Measurements from ENCODE around the gene APPL2.

DNA sequence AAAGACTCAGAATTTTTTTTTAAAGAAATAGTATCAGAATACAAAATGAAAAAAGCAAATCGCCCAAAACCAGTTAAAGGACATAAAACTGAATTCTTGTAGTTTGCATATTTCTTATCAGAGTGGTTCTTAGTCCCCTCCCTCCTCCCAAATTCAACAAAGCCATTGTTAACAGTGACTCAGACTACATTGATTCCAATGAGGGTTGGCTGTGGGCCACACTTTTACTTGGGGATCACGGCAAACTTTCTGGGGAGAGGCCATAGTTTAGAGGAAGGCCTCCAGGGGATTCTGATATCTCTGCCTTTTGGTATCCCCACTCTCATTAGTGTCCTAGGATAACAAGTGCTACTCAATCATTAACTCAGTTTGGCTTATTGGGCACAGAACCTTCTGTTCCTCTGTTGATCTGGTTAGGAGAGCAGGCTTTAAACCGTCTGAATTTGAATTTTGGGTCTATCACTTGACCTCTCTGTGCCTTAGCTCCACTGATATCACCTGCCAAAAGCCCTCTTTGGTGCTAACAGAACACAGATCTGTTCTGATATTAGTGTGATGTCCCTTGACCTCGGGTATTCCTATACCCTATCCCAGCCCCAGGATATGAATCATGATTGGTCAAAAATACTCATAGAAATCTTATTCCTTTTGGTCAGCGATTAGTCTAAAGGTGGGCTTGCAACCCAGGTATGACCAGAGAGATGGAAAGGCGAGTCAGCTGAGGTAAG lies 45.2 kb upstream of the APPL2 start:
- TF ChIP-seq CTCF (IDR thresholded peaks at IDR 0.05) (no peak), EZH2 (IDR thresholded peaks at IDR 0.05; ENCODE audit: borderline replicate concordance, insufficient read depth, low read depth, low read length, poor library complexity, severe bottlenecking) (no peak)

Data from B cell (primary cell).